Pancreas (tissue), 10 donors: ENCODE measurements around the gene PSORS1C2. TPM values are rescaled to one million over a fixed set of nuclear protein-coding genes. Genes with fewer than 3 reads are reported as not detected.

Experiments
- ATAC-seq, 4 donors: fragments of 200-7000 bp; cut with Tn5 transposase; one replicate each; pipeline versions ENCODE4 v1.8.0 to v1.9.1; 2020; ENCODE audit warnings: mild to moderate bottlenecking in 4 of 4, moderate library complexity in 4 of 4
- DNase-seq, 6 donors: peaks; one replicate each; pipeline ENCODE4 v3.0.0-alpha.2; 2020
- FAIRE-seq: peaks from 2 replicates; lab custom pipeline; 2012; peaks lifted over from hg19 to GRCh38; lab: Jason Lieb, UNC
- H3K27ac ChIP-seq, 4 donors: fragments of 200-600 bp; sonication (generic); 1 replicate in 3 of 4; 2 replicates in 1 of 4; pipeline versions ENCODE4 v1.5.0 to v1.8.0; 2020
- H3K27me3 ChIP-seq, 4 donors: fragments of 200-600 bp; one replicate each; pipeline ENCODE4 v1.8.0; 2021
- H3K36me3 ChIP-seq, 3 donors: fragments of 200-600 bp; sonication (generic) in 1 of 3; one replicate each; pipeline versions ENCODE4 v1.5.0 to v1.8.0; 2020 to 2021
- H3K4me1 ChIP-seq, 3 donors: fragments of 200-600 bp; one replicate each; pipeline ENCODE4 v1.8.0; 2021
- H3K4me3 ChIP-seq, 4 donors: fragments of 200-600 bp; sonication (generic) in 2 of 4; one replicate each; pipeline versions ENCODE4 v1.5.0 to v1.8.0; 2020 to 2021
- H3K9me3 ChIP-seq, 4 donors: fragments of 200-600 bp; one replicate each; pipeline ENCODE4 v1.8.0; 2021
- CTCF ChIP-seq, 4 donors: fragments of 200-600 bp; sonication (generic) in 3 of 4; IDR thresholded peaks; one replicate each; pipeline versions ENCODE4 v1.5.0 to v1.8.0; 2021; ENCODE audit warnings: antibody characterized with exemption in 4 of 4
- WGBS, 2 donors: extraction: QIAGEN DNeasy Blood & Tissue Kit; methylation state at CpG; one replicate each; pipeline ENCODE4 v1.1.7; 2013; 5-methylcytosine and 5-hydroxymethylcytosine counted together
- intact Hi-C, 3 donors: fragments of 100-400 bp; cut with DNase I; formaldehyde crosslinking; loops; one replicate each; pipeline versions ENCODE4 v1.11.1 to v1.14.2; 2022
- polyA plus RNA-seq, 2 donors: library from polyadenylated mRNA; stranded (reverse); fragments of 200-250 nt; gene quantifications; one replicate each; pipeline ENCODE4 v1.2.3, GENCODE V29; 2013
- total RNA-seq, 6 donors: library from RNA; stranded (reverse); fragmentation: NEBNext Ultra II Directional in 4 of 6; extraction: Animal tissue kit (Norgen Biotek cat#: 25700) in 4 of 6; gene quantifications; one replicate each; pipeline versions ENCODE4 v1.2.1 to v1.2.4, GENCODE V29; 2021 to 2023
- donor health status: healthy with polysubstance abuse.
- donor health status: DM: no; HTN: no; CAD: no; lungs with moderate emphysema.
- donor health status: DM: no; HTN: no; CAD: no.
- donor health status: control.
- donor health status: control.
- donor health status: Bipolar disorder and iron deficiency.
- donor health status: DM: yes; HTN: yes; CAD: no.
- donor health status: DM: no; HTN: no; CAD: no.
- donor health status: DM: no; HTN: no; CAD: no.
- donor health status: DM: yes; HTN: yes; CAD: no.

Gene PSORS1C2
- total and polyA plus RNA-seq, 8 donors: not detected

GRCh38 chr6:31180500-31180899, 41.6 kb upstream of the PSORS1C2 start:
- no peak for TF ChIP-seq CTCF (IDR thresholded peaks at IDR 0.05)
- ATAC-seq: peak; percentile 52 to 95 (median 88)
- Histone ChIP-seq H3K36me3 (peaks cover 0 to 6% (median 0%) of the 10 kb centered on the region in 3 donors), H3K27ac (no peak overlapping the region), H3K9me3 (no peaks in the 10 kb centered on the region), H3K4me3 (peak overlapping the region in 1 of 4 donors; percentile 18), H3K4me1 (peaks cover 0 to 28% (median 15%) of the 10 kb centered on the region in 3 donors), H3K27me3 (no peaks in the 10 kb centered on the region)
- FAIRE-seq: no peak
- DNase-seq: peak; percentile 37 to 80 (median 67)
- intact Hi-C loops: no loop called here
- WGBS, 2 donors: 72 to 73% methylated on average over 26 of the region's 26 CpGs

- H3K4me1 ChIP-seq: peaks cover 0 to 34% (median 19%) of the 10 kb centered on the region in 3 donors
- 95 to 98% methylated on average over 8 of the region's 8 CpGs for WGBS, 2 donors
- no peaks in the 10 kb centered on the region for H3K27me3 ChIP-seq
- TF ChIP-seq CTCF (IDR thresholded peaks at IDR 0.05): no peak
- H3K27ac ChIP-seq: no peak overlapping the region
- H3K4me3 ChIP-seq: no peak overlapping the region
- H3K36me3 ChIP-seq: peaks cover 0 to 6% (median 0%) of the 10 kb centered on the region in 3 donors
- peak in 1 of 6 donors; percentile 10 for DNase-seq
- no peaks in the 10 kb centered on the region for H3K9me3 ChIP-seq
- no peak for ATAC-seq
- no peak for FAIRE-seq
- intact Hi-C loops: no loop called here
These were observed 41.0 kb upstream of the PSORS1C2 start for GRCh38 chr6:31179896-31180295.

- no peak overlapping the region for H3K4me3 ChIP-seq
- H3K4me1 ChIP-seq: peaks cover 0 to 35% (median 19%) of the 10 kb centered on the region in 3 donors
- H3K27ac ChIP-seq: no peak overlapping the region
- FAIRE-seq (no peak), DNase-seq (peak in 1 of 6 donors; percentile 2), ATAC-seq (no peak)
- peaks cover 0 to 6% (median 0%) of the 10 kb centered on the region in 3 donors for H3K36me3 ChIP-seq
- no peak for TF ChIP-seq CTCF (IDR thresholded peaks at IDR 0.05)
- intact Hi-C loops: no loop called here
- 73 to 84% methylated on average over 4 of the region's 4 CpGs for WGBS, 2 donors
- no peaks in the 10 kb centered on the region for H3K9me3 ChIP-seq
- H3K27me3 ChIP-seq: no peaks in the 10 kb centered on the region
These were observed 40.1 kb upstream of the PSORS1C2 start for GRCh38 chr6:31179042-31179386.

- FAIRE-seq (no peak), DNase-seq (peak in 1 of 6 donors; percentile 2), ATAC-seq (peak in 2 of 4 donors; percentile 24 to 33)
- H3K27ac ChIP-seq: no peak overlapping the region
- H3K9me3 ChIP-seq: no peaks in the 10 kb centered on the region
- no peak overlapping the region for H3K4me3 ChIP-seq
- H3K4me1 ChIP-seq: peaks cover 0 to 30% (median 19%) of the 10 kb centered on the region in 3 donors
- H3K27me3 ChIP-seq: no peaks in the 10 kb centered on the region
- intact Hi-C loops: no loop called here
- peaks cover 0 to 6% (median 0%) of the 10 kb centered on the region in 3 donors for H3K36me3 ChIP-seq
- no peak for TF ChIP-seq CTCF (IDR thresholded peaks at IDR 0.05)
- 56 to 71% methylated on average over 8 of the region's 8 CpGs for WGBS, 2 donors
These were observed 39.5 kb upstream of the PSORS1C2 start for GRCh38 chr6:31178143-31179041.
